PFSK-1 (cell line): ENCODE measurements around the gene SEMG2.

Experiments
- FOXP2 ChIP-seq: optimal IDR thresholded peaks from 2 replicates; pipeline ENCODE3; 2011; ENCODE audit warnings: borderline replicate concordance, control low read depth, inconsistent platforms; ENCODE audit not compliant: insufficient read depth; ENCODE audit errors: extremely low read length, extremely low read depth
- POLR2AphosphoS5 ChIP-seq: IDR thresholded peaks from 2 replicates; pipeline ENCODE4 v1.6.1; 2012; ENCODE audit warnings: low read depth, mild to moderate bottlenecking, control low read depth, low read length, moderate library complexity
- REST ChIP-seq, 2 experiments: IDR thresholded peaks; 2 replicates each; pipeline versions ENCODE4 v1.6.1 to v1.8.0; 2011 to 2012; ENCODE audit warnings: low read depth in 2 of 2, low read length in 2 of 2, control low read depth in 1 of 2, inconsistent platforms in 1 of 2, mild to moderate bottlenecking in 1 of 2, moderate library complexity in 1 of 2; ENCODE audit not compliant: insufficient read depth in 1 of 2
- SIN3A ChIP-seq: IDR thresholded peaks from 2 replicates; pipeline ENCODE4 v1.6.1; 2012; ENCODE audit warnings: mild to moderate bottlenecking, low read length, moderate library complexity, borderline replicate concordance; ENCODE audit not compliant: insufficient read depth
- TAF1 ChIP-seq: IDR thresholded peaks from 2 replicates; pipeline ENCODE4 v1.6.1; 2012; ENCODE audit warnings: low read length, control low read depth, borderline replicate concordance; ENCODE audit not compliant: insufficient read depth

SEMG2 gene

GRCh38 chr20:45181639-45182038 is 39.5 kb upstream of the SEMG2 start:
- TF ChIP-seq FOXP2 (no peak), TAF1 (no peak)

GRCh38 chr20:45183084-45183483 is 38.1 kb upstream of the SEMG2 start:
- no peak for TF ChIP-seq REST (IDR thresholded peaks at IDR 0.05; ENCODE audit: insufficient read depth in 1 of 2, low read depth in 2 of 2, low read length in 2 of 2)
- TF ChIP-seq FOXP2 = no peak
- no peak for TF ChIP-seq SIN3A
- TF ChIP-seq POLR2AphosphoS5 = no peak
- no peak for TF ChIP-seq TAF1

GRCh38 chr20:45187693-45188092 is 33.5 kb upstream of the SEMG2 start:
- TF ChIP-seq REST (IDR thresholded peaks at IDR 0.05; ENCODE audit: insufficient read depth in 1 of 2, low read depth in 2 of 2, low read length in 2 of 2) (no peak), POLR2AphosphoS5 (no peak), FOXP2 (no peak), TAF1 (no peak), SIN3A (no peak)

- TF ChIP-seq SIN3A (no peak), TAF1 (no peak), REST (IDR thresholded peaks at IDR 0.05; ENCODE audit: insufficient read depth in 1 of 2, low read depth in 2 of 2, low read length in 2 of 2) (no peak), POLR2AphosphoS5 (no peak), FOXP2 (no peak)
These were observed 32.0 kb upstream of the SEMG2 start for GRCh38 chr20:45189067-45189609.

GRCh38 chr20:45189861-45190260 is 31.3 kb upstream of the SEMG2 start:
- no peak for TF ChIP-seq REST (IDR thresholded peaks at IDR 0.05; ENCODE audit: insufficient read depth in 1 of 2, low read depth in 2 of 2, low read length in 2 of 2)
- no peak for TF ChIP-seq FOXP2
- no peak for TF ChIP-seq POLR2AphosphoS5
- no peak for TF ChIP-seq SIN3A
- TF ChIP-seq TAF1 = no peak
